ENCODE measurements around the gene CLIP2.
A peak's percentile ranks its signal among the peaks of the same experiment; 100 is the strongest.
"Not testable (repeated sequence)": the region's sequence is repeated elsewhere in the genome, so short reads cannot be mapped to it uniquely, and the experiment has no call there.

CLIP2 gene

DNA sequence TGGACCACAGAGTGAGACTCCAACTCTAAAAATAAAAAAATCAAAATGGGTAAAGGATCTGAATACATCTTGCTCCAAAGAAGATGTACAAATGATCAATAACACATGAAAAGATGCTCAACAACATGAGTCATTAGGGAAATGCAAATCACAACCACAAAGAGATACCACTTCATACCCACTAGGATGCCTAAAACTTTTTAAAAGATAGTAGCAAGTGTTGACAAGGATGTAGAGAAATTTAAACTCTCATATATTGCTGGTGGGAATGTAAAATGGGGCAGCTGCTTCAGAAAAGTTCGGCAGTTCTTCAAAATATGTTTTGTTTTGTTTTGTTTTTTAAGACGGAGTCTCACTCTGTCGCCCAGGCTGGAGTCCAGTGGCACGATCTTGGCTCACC lies 118.8 kb downstream of the CLIP2 start:
- DNase-seq, result no peak

DNA sequence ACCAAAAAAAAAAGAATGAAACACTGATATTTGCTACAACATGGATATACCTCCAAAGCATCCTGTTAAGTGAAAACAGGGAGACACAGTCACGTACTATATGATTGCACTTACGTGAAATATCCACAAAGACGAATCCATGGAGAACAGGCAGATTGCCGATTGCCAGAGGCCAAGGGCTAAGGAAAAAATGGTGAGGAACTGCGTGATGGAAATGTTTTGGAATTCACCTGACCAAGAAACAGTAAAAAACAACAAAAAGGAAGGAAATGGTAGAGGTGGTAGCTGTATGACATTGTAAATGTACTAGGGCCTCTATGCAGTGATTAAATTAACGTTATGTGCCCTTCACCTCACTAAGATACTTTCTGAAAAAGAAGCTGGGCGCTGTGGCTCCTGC lies 120.4 kb downstream of the CLIP2 start:
- no peak for DNase-seq

DNA sequence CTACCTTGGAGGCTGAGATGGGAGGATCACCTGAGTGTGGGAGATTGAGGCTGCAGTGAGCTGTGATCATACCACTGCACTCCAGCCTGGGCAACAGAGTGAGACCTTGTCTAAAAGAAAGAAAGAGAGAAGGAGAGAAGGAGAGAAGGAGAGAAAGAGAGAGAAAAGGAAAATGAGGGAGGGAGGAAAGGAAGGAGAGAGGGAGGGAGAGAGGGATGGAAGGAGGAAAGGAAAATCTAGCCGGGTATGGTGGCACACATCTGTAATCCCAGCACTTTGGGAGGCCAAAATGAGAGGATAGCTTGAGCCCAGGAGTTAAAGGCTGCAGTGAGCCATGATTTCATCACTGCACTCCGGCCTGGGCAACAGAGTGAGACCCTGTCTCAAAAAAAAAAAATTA lies 121.6 kb downstream of the CLIP2 start:
- no peak for DNase-seq

DNA sequence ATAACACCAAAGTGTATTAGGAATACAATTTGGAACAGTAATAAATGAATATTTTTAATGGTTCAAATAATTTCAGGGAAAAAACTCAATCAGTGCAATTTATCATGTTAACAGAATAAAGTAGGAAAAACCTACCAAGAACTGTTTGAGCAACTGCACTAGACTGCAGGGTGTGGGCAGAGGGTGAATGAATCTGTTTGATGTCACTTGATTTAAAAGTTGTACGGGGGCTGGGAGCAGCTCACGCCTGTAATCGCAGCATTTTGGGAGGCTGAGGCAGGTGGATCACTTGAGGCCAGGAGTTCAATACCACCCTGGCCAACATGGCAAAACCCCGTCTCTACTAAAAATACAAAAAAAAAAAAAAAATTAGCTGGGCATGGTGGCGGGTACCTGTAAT lies 122.4 kb downstream of the CLIP2 start:
- not testable (repeated sequence) for DNase-seq

DNA sequence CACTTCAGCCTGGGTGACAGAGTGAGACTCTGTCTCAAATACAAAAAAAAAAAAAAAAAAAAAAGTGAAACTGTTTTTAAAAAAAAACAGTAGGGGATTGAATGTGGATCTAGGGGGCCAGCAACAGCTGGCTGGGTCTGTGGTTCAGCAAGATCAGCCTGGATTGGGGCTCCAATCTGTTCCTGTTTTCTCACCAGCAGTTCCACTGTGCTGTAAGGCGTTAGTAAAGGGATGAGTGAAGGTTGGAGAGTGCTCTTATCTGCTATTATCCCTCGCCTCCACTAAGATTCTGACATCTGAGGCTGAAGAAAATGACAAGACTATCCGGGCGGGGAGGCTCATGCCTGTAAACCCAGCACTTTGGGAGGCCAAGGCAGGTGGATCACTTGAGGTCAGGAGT lies 122.8 kb downstream of the CLIP2 start:
- no peak for DNase-seq

DNA sequence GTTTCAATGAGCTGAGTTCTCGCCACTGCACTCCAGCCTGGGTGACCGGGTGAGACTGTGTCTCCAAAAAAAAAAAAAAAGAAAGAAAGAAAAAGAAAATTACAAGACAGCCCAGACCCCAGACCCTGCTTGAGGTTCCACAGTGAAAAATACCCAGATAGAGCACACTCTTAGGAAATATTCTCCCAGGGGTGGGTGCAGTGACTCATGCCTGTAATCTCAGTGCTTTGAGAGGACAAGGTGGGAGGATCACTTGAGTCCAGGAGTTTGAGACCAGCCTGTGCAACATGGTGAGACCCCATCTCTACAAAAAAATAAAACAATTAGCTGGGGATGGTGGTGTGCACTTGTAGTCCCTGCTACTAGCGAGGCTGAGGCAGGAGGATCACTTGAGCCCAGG lies 123.4 kb downstream of the CLIP2 start:
- DNase-seq, result no peak

DNA sequence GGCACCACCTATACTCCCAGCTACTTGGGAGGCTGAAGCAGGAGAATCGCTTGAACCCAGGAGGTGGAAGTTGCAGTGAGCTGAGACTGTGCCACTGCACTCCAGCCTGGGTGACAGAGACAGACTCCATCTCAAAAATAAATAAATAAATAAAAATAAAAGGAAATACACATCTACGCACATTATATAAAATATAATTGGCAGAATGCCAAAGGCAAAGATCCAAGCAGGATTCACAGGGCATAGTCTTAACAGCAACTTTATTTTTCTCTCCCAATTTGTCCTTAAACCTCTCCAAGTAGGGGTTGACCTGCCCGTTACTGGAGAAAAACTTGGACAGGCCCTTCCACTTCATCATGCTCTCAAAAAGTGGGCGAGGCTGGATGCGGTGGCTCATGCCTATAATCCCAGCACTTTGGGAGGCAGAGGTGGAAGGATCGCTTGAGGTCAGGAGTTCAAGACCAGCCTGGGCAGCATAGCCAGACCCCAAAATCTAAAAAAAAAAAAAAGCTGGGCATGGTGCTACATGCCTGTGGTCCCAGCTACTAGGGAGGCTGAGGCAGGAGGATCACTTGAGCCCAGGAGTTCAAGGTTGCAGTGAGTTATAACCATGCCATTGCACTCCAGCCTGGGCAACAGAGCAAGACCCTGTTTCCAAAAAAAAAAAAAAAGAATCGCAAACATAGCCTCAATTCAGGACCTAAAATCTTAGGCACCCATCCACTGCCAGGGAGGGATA lies 125.6 kb downstream of the CLIP2 start:
- not testable (repeated sequence) for DNase-seq

DNA sequence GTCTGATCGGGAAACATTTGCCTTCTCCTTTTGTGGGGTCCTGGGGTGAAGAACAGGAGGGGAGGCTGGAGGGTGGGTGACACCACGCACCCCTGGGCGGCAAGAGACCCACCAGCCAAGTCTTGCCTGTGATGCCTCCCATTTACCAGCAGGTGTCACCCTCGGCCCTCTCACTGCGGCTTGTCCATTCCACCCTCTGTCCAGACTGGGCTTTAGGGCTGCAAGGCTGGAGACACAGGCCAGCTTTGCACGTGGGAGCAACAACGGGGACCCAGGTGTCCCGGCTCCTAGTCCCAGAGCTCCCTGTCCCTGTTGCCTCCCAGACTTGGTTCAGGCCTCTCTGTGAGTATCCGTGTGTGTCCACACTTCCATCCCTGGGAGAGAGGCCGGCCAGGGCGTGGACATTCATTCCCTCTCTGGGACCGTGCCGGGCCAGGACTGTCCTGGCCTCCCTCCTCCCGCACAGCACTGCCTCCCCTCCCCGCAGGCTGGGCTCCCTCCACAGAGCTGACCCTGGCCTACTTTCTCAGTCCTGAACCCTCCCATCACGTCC lies 128.3 kb downstream of the CLIP2 start:
- peak; percentile 46 to 63 for DNase-seq

DNA sequence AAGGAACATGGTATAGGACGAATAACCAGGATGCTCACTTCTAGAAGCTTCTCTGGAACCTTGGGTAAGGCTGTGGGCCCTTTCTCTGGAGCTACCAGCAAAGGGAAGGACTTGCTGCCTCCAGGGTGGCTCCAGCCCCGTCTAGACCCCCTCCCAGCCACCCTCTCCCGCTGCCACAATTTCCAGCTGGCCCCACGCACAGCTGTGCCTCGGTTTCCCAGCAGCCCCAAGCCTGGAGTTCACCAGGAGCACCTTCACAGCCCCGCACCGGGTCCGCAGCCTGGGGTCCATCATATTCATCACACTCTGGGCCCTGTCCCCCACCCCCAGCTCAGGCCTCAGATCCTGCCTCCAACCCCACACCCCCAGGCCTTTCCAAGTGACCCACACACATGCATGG lies 128.9 kb downstream of the CLIP2 start:
- DNase-seq, result no peak

DNA sequence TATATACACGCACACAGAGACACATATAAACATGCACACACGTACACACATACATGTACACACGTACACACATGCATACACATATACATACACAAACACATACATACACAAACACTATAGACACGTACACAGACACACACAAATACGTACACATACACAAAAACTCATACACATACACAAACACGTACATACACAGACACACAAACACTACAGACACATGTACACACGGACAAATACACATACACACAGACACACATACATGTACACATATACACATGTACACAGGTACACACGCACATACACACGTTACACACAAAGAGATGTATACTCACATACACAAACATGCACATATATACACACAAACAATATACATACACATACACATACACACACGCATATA lies 129.3 kb downstream of the CLIP2 start:
- no peak for DNase-seq

DNA sequence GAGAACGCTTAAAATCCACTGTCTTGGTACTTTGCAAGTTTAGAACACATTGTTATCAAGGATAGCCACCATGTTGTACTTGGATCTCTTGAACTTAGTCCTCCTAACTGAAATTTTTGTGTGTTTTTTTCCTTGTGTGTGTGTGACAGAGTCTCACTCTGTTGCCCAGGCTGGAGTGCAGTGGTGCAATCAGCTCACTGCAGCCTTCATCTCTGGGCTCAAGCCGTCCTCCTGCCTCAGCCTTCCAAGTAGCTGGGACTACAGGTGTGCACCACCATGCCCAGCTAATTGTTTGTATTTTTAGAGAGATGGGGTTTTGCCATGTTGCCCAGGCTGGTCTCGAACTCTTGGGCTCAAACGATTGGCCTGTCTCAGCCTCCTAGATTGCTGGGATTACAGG lies 130.0 kb downstream of the CLIP2 start:
- DNase-seq, result not testable (repeated sequence)

DNA sequence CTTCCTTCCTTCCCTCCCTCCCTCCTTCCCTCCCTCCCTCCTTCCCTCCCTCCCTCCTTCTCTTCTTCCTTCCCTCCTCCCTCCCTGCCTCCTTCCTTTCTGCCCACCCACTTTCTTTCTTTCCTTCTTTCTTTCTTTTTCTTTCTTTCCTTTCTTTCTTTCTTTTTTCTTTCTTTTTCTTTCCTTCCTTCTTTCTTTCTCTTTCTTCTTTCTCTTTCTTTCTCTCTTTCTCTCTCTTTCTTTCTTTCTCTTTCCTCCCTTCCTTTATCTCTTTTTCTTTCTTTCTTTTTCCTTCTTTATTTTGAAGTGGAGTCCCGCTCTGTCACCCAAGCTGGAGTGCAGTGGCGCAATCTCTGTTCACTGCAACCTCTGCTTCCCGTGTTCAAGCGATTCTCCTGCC lies 130.8 kb downstream of the CLIP2 start:
- DNase-seq, result no peak

DNA sequence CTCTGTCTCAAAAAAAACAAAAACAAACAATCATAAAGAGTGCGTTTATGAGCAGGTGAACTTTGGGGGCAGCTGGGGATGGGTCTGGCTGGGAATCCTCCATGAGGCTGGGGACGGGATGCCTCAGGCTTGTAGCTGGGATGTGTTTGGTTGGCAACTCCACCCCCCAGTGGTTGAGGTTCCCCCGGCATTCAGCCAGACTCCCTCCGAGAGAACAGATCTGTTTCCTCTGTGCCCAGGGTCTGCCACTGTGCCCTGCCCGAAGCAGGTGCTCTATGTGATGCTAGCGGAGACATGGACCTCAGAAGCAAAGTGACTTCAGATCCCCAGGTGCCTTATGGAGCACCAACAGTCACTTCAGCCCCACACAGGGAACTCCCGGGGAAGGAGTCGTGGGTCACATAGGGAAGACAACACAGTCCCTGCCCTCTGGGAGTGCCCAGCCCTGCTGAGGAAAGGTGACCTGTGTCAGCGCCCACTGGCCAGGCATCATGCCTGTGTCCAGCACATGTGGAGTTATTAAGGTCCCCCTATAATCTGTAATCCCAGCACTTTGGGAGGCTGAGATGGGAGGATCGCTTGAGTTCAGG lies 135.2 kb downstream of the CLIP2 start:
- DNase-seq, result no peak

DNA sequence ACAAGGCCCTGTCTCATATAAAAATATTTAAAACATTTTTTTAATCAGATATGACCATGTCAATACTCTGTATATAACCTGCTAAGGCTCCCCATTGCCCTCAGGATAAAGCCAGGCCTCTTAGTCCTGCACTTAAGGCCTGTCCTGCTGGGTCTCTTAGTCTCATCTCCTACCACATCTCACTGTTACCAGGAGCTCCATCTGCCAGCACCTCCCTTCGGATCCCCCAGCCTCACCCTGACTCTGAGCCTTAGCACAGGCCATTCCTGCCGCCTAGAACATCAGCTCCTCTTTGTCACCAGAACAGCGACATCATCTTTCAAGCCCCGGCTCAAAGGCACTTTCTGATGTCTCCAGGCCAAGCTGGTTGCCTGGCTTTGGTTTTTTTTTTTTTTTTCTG lies 138.8 kb downstream of the CLIP2 start:
- no peak for DNase-seq

DNA sequence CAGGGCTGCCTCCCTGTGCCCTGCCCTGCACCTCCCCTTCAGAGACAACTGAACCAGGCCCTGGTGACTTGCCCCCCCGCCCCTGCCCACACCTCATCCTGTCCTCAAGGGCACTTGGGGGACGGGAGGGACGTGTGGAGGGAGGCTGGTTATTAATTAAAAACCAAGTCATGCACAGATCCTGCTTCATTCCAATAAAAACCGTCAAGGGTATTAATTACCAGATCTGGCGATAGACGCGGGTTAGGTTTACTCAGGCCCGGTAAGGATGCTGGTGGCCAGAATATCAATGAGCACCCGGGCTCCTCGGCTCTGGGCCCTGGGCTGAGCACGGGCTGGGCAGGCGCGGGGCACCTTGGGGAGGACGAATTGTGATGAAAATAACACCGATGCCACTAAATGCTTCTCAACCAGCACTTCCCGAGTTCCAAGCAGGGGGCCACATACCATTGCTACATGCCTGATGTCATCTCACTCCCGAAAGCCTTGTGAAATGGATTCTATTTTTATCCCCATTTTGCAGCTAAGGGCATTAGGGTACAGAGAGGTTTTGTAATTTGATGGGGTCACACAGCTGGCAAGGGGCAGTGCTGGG lies 140.0 kb downstream of the CLIP2 start:
- no peak for DNase-seq

DNA sequence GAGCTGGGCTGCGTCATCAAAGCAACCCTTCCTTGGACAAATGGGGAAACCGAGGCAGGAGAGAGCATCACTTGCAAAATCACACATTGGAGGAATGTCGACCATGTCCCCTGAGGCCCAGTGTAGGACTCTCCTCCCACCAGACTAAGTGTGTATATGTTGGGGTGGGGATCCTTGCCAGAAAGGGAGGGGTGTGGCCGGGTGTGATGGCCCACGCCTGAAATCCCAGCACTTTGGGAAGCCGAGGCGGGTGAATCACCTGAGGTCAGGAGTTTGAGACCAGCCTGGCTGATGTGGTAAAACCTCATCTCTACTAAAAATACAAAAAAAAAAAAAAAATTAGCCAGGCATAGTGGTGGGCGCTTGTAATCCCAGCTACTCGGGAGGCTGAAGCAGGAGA lies 141.2 kb downstream of the CLIP2 start:
- DNase-seq, result not testable (repeated sequence)

DNA sequence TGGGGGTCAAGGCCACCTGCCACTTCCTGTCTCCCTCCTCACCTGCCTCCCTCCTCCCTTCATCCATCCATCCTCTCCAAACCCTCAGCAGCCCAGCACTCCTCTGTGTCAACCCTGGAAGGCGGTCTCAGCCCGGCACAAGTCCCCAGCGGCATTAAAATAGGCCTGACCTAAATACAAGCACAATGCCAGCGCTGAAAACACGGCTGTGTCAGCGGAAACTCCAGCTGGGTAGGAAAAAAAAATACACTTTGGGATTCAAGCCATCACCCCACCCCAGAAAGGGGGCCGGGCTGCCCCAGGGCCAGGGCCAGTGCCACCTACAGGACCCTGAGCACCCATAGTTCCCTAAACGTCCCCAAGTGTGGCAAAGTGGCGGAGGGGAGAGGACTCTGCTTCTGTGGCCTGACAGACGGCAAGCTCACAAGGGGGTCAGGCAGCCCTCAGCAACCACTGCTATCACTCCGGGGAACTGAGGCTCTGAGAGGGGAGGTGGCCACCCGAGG lies 141.8 kb downstream of the CLIP2 start:
- no peak for DNase-seq

DNA sequence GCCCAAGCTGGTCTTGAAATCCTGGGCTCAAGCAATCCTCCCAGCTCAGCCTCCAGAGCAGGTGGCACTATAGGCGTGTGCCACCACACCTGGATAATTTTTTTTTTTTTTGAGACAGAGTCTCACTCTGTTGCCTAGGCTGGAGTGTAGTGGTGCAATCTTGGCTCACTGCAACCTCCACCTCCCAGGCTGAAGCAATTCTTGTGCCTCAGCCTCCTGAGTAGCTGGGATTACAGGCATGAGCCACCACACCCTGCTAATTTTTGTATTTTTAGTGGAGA lies 148.0 kb downstream of the CLIP2 start:
- DNase-seq, result not testable (repeated sequence)

DNA sequence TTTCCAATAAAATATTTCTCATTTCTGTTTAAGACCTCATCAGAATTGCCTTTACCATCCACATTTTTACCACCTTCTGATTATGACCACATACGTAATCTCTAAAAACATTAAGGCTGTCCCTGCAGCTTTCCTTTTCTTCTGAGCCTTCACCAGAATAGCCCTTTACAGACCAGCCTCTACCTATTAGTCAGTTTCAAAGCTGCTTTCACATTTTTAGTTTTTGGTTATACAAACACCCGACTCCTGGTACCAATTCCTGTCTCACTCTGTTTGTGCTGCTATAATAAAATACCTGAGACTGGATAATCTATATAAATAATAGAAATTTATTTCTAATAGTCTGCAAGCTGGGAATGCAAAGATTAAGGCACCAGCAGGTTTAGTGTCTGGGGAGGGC lies 149.1 kb downstream of the CLIP2 start:
- DNase-seq, result no peak

DNA sequence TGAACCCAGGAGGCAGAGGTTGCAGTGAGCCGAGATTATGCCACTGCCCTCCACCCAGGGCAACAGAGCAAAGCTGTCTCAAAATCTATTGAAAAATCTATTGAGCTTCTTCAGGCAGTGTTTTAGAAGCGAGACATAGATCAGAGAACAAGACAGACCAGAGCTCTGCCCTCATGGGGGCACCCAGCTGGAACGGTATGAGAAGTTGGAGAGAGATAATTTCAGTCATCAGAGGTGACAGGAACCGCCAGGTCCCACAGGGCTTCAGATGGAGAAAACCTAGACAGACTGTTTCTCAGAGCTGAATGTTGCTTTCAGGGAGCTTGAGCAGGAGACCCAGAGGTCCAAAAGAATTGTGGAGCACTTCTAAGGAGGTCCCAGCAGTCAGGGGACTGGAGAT lies 150.3 kb downstream of the CLIP2 start:
- DNase-seq, result no peak

DNA sequence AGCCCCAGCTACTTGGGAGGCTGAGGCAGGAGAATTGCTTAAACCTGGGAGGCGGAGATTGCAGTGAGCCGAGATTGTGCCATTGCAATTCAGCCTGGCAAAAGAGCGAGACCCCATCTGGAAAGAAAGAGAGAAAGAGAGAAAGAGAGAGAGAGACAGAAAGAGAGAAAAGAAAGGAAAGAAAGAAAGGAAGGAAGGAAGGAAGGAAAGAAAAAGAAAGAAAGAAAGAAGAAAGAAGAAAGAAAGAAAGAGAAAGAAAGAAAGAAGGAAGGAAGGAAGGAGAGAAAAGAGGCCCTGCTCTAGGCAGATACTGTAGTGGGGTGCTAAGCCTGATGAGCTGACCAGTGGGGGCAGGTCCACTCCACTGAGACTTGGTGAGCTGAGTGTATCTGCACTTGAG lies 150.9 kb downstream of the CLIP2 start:
- not testable (repeated sequence) for DNase-seq

DNA sequence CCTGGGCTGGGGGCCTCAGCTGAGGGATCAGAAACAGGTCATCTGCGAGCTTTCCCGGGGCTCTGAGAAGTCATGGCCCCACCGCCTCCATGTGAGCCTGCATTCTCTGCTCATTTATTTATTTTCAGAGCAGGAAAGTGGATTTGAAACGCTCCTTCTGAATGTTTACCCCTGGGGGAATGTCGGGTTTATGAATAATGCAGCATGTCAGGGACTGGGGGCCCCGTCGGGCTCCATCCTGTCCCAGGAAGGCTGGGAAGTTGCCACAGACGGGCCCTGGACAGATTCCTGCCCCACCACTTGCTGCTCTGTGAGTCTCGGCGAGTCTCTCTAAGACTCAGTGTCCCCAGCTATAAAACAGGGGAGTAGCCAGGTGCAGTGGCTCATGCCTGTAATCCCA lies 152.6 kb downstream of the CLIP2 start:
- DNase-seq, result no peak

DNA sequence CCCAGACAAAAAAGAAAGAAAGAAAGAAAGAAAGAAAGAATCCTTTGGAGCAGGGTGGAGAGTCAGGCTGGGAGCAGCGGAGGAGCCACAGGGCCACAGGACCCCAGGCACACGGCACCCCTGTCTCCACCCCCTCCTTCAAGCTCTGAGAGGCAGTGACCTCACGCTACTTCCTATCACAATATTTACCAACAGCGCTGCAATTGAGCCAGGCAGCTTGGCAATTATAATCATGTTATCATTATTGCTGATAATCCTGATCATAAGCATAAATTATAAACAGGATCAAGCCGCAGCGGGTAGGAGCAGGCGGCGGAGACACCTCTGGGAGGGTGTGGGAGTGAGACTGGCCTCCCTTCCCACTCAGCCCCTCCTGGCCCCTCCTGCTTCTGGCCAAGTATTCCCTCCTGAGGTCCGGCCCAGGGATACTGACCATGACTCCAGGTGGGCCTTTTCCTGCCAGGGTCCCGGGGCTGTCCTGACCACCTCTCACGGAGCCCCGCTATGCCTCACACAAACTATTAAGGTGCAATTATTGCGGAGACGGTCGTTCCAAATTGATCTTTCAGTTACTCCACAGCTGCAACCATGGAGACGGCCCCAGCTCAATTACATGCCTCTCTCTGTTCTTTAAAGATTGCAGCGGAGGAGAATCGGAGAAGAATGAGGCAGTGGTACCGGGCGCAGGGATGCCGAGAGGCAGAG lies 154.5 kb downstream of the CLIP2 start:
- no peak for DNase-seq

DNA sequence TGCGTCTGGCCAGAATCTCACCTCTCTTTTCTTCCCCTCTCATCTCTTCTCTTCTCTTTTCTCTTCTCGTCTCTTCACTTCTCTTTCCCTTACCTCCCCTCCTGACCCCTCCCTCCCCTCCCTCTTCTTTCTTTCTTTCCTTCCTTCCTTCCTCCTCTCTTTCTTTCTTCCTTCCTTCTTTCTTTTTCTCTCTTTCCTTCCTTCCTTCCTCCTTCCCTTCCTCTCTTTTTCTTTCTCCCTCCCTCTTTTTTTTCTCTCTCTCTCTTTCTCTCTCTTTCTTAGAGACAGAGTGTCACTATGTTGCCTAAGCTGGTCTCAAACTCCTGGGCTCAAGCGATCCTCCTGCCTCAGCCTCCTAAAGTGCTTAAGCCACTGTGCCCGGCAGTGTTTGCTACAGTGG lies 159.9 kb downstream of the CLIP2 start:
- no peak for DNase-seq

Measured in stimulated activated CD4-positive, alpha-beta T cell treated with anti-CD3 and anti-CD28 coated beads, Interleukin-2, amount 100 ng/mL, for 48 hours (primary cell).